ENCODE data around the gene CAMK2A.
A peak's percentile ranks its signal among the peaks of the same experiment; 100 is the strongest.

Gene CAMK2A

DNA sequence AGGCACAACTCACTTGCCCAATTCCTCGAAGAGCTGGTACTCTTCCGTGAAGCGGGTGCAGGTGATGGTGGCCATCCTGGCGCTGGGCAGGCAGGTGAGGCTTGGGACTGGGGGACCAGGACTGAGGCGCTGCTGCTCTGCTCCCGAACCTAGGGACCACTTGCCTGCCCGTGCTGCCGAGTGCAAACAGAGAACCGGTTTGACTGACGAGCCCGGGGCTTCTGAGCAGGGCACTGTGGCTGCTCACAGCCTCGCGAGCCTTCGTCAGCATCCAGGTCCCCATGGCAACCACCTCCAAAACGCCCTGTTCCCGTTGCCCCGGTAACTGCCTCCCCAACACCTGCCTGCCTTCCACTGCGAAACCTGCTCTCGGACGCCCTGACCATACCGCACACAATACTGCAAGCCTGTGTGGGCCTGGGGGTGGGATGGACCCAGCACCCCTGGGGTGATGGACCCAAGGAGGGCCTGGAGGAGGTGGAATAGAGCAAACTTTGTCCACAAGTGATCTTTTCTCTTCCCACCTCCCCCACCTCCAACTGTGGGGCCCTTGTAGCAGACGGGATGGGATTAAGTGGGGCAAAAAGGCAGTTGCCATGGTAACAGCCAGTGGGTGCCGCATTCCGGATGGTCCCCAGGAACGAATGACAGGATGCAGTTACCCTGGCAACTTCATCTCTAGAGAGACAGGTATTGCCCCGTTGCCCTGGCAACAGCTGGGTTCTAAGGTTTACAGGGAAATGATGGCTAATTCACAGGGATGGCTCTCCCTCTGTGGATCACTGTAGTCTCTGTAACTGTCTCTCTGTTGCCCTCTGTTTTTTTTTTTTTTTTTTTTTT lies at the start of gene CAMK2A:
TSS of gene CAMK2A (minus strand) at position 223 of the 840 bp plus-strand sequence. CDS start at position 75, 148 bp downstream.
- DNase-seq (ENCODE audit: low read depth) = no peak

DNA sequence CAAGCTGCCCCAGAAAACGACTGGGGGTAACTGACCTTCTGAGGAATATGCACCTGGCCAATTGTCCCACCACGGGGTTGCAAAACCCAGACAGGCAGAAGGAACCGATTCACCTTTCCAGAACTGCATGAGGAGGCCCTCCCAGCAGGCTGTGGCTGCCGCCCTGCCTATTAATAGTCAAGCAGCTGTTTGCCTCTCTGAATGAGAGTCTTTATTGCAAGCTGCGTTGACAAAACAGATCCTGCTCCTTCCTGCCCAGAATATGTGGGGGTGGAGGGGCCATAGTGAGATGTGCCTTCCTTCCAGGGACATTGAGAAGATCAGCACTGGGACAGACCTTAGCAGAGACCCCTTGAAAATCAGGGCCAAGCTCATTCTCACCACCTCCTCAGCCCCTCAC lies 49.6 kb upstream of the CAMK2A start:
- no peak for DNase-seq (ENCODE audit: low read depth)

DNA sequence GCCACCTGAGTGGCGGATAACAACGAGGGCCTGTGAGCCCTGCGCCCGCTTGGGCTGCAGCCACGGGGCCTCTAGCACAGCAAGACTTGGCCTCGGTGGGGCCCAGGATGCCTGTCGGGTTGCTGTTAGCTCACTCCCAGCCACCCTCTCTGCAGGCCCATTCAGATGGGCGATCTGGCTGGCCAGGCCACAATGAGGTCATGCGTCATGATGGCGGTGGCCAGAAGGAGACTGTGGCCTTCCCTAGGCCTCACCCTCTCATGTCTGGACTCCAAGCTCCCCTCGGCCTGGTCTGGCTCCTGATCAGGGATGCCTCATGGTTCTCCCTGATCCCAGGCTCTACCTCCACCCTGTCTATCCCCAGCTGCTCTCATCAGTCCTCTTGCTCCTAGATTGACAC lies 49.0 kb upstream of the CAMK2A start:
- DNase-seq (ENCODE audit: low read depth) = no peak

DNA sequence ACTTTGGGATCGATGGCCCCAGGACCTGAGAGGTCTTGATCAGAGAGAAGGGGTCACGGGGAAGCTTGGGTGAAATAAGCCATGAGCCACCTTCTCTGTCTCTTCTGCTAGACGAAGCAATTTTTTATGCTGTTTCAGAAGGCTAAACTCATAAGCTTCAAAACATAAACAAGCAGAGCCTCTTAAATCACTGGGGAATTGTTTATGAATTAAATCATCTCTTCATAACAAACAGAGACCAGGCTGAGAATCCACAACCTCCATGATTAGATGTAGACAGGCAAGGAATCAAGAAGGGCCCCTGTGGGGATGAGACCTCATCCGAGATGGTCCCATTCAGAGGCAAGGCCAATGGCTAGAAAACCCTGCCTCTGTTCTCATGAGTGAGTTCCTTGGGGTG lies 46.2 kb upstream of the CAMK2A start:
- no peak for DNase-seq (ENCODE audit: low read depth)

DNA sequence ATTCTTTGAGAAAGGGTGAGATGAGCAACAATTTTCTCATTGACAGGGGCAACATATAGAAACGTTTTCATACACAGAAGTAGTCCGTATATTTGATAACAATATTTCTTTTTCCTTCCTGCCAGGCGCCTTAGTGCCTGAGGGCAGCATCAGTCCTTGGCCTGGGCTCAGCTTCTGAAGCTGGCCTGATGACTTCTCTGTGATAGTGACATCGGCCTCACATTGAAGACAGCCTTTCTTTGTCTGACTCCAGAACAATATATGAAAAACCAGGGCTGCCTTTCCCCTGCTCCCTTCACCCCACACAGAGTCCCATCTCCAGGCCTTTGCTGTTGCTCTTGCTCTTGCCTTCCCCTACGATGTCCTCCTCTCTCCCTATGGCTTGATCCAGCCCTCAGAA lies 43.8 kb upstream of the CAMK2A start:
- no peak for DNase-seq (ENCODE audit: low read depth)

DNA sequence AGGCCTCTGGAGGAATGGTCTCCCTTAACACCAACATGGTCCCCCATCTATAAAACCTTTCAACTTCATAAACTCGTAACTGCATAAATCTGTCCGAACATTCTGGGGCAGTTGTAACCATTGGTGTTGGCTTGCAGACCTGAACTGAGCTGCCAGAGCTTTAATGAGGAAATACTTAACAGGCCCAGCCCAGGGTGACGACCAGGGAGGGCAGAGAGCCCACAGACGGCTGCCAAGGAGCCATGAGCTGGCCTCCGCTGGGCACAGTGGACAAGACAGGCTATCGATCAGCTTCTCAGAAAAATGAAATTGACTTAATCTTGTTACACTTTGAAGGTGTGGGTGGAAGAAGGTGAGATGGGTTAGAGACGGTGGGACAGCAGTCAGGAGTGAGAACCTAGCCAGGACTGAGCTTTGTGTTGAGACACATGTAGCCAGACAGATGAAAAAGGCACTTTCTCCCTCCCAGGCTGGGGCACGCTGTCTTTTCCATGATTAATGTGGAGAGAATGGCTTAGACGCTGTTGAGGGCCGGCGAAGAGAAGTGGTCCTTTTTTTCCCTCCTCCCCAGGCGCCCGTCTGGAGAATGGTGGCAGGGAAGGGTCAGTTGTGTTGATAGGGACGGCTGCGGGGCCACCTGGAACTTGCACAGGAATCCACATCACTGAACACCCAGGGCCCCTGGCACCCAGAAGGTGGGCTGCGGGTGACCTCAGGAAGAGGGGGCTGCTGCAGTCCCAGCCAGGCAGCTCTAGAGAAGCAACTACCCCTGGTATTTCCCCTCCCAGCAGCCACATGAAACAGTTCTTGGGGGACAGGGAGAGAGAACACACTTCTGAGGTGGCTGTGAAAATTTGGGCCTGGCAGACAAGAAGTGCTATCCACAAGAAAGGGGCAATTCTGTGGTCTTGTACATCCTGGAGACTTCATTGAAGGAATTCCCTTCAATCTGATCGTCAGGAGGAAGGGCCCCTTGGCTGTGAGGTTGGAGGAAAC lies 40.6 kb upstream of the CAMK2A start:
- peak; percentile 20 for DNase-seq (ENCODE audit: low read depth)

DNA sequence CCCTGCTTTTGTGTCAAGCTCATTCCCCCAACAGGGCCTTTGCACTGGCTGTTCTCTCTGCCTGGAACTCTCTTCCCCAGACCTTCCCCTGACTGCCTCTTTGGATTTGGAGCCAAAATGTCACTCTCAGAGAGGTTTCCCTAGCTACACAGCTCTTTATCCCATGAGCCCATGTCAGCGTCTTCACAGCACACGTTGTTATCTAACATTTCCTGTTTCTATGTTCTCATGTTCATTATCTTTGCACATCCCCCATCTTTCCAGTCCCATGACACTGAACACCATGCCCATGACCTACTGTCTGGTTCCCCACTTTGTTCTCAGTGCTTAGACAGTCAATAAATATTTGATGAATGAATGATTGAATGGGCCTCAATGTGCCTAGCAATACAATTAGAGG lies 39.5 kb upstream of the CAMK2A start:
- DNase-seq (ENCODE audit: low read depth) = no peak

DNA sequence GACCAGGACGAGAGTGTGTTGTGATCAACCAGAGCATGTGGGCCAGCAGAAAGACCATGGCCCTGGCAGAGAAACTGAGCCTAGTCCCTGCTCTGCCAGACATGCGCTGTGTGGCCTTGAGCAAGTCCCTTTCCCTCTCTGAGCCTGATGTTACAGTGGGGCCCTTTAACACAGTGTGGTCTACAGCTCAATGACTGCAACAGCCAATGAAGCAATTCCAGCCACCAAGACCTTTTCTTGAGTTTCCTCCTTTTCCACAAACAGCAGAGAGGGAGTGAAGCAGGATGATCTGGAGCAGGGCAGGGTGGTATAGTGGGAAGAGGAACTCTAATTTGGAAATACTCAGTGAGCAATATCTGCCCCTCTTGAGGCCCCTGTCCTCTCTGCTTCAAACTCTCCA lies 38.9 kb upstream of the CAMK2A start:
- no peak for DNase-seq (ENCODE audit: low read depth)

DNA sequence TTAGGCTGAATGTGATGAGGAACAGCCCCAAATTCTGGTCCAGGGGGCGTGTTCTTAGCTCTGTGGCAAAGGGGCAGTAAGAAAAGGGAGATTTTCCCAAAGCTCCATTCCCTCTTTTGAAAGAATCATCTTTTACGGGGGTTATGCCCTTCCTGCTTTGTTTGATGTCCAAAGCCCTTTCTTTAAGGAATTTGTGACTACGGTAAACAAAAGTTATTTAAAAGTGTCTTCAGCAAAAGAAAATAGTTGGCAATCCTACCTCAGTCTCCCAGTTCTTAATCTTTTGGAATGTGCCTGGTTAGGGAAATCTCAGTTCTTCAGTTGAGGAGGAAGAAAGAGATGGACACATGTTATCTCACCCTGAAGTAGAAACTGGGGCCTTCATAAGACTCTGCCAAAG lies 37.6 kb upstream of the CAMK2A start:
- DNase-seq (ENCODE audit: low read depth) = no peak

DNA sequence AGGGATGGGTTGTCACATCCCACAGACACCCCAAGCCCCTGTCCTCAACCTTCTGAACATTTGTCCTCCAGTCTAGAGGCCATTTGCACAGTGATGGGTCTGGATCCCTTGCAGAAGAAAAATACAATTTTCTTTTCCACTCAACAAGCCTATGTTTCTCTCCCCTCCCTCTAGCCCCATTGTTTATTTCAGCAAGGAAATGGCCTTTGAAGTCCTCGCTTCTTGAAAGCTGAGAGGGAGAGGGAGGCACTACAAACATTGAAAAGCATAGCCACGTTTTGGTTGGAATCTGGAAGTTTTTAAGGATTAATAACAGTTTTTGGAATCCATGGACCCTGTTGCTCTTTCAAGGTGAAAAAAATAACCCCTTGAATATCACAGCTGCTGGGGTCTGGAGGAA lies 37.1 kb upstream of the CAMK2A start:
- DNase-seq (ENCODE audit: low read depth) = no peak

DNA sequence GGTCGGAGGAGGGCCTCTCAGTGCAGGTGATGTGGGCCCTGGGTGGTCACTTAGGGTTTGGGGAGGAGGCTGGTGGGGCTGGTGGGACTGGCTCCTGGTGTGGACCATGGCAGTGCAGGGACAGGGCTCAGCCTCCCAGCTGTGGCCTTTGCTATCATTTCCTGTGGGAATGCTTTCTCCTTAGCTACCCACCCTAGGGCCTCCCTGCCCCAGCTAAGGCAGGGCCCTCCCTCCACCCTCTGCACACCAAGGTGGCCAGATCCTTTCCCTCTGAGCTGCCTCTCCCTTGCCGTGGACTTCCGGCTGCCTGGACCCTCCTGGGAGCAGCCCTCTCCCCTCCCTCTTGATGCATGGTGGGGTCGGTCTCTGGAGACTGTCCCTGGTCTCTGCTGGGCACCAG lies 35.9 kb upstream of the CAMK2A start:
- DNase-seq (ENCODE audit: low read depth) = no peak

DNA sequence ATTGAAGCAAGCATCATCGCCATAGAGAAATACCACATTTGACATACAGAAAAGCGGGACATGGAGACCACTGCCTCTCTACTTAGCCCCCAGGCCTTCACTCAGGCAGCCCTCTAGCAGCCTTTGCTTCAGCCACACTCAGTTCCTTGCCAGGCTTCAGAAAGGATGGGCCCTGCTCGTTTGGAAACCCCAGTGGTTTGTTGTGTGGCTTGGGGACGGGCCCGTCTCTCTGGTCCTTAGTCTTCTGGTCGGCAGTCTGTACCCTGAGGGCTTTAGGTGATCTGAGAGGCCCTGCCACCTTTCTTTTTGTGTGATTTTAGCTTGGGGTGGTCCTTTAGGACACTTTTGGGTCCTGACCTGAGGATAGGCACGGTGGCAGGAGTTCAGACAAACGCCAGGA lies 34.2 kb upstream of the CAMK2A start:
- DNase-seq (ENCODE audit: low read depth) = no peak

DNA sequence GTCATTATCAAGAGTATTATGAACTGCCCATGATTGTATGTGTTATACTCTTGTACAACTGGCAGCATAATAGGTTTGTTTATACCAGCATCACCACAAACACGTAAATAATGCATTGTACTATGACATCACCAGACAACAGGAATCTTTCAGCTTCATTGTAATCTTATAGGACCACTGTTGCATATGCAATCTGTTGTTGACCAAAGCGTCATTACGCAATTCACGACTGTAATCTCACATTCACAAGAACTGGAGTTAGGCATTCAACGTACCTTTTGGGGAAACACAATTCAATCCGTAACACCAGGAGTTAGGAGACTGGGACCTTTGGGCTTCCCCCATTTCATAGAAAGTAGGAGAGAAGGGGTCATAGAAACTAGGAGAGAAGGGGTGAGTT lies 33.5 kb upstream of the CAMK2A start:
- DNase-seq (ENCODE audit: low read depth) = peak; percentile 70

DNA sequence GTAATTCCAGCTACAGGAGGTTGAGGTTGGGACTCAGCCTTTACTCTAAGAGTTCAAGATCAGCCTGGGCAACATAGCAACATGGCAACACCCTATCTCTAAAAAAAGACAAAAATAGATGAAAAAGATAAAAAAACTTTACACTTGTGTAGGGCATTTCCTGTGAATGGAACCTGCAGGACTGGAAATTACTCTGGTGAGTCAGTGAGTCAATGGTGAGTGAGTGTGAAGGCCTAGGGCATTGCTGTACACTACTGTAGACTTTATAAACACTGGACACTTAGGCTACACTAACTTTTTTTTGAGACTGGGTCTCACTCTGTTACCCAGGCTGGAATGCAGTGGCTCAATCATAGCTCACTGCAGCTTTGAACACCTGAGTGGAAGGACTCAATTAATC lies 32.6 kb upstream of the CAMK2A start:
- DNase-seq (ENCODE audit: low read depth) = no peak

DNA sequence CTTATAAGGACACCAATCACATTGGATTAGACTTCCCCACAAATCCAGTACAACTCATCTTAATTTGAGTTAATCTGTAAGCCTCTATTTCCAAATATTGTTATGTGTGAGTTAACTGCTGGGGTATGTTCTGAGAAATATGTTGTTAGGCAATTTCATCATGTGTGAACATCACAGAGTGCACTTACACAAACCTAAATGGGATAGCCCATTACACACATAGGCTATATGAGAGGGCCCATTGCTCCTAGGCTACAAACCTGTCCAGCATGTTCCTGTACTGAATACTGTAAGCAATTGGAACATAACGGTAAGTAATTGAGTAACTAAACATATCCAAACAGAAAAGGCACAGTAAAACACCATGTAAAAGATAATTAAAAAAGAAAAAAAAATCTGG lies 32.2 kb upstream of the CAMK2A start:
- peak; percentile 38 for DNase-seq (ENCODE audit: low read depth)

DNA sequence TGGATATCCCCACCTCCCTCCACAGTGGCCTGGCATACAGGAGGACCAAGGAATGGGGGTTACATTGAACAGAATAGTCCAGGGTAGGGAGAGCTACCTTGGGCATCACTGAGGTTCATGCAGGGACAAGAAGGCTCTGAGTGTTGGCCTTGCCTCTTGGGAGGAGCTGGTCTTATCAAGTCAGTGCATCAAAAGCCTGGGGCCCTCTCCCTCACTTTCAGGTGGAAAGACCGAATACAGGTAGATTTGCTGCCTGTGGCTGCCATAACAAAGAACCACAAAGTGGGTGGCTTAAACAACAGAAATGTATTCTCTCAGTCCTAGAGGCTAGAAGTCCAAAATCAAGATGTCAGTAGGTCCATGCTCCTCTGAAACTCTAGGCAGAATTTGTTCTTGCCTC lies 31.6 kb upstream of the CAMK2A start:
- DNase-seq (ENCODE audit: low read depth) = no peak

DNA sequence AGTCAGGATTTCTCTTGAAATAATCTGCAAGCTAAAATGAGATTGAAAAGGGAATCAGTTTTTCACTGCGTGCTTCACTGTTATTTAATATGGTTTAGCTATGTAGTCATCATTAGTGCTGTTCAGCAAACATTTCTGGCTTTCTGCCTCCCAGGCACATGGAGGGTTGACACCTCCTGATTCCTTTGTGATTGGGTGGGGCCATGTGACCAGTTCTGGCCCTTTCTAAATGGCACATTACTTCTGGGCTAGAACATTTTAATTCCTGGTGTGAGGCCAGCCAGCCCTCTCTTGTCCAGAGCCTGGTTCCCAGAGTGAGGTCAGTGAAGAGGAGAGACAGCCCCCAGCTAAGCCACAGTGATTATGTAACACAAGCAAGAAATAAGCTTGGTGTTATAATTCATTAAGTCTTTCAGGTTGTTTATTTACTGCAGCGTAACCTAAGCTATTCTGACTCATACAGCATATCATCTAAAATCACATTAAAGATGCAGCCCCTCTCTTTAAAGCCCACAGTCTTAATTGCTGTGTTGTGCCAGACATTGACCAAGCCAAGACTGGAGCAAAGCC lies 30.6 kb upstream of the CAMK2A start:
- DNase-seq (ENCODE audit: low read depth) = peak; percentile 83

DNA sequence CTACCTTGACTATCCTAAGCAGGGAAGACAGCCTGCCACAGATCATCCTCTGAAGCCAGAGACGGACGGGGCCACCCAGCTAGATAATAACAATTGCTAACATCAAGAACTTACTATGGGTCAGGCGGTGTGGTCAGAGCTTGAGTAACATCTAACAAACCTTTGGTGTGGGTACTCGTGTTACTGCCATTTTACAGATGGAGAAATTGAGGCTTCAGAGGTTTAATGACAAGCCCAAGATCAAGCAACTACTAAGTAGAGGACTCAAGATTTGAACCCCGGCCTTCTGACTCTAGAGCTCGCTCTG lies 29.9 kb upstream of the CAMK2A start:
- DNase-seq (ENCODE audit: low read depth) = no peak

DNA sequence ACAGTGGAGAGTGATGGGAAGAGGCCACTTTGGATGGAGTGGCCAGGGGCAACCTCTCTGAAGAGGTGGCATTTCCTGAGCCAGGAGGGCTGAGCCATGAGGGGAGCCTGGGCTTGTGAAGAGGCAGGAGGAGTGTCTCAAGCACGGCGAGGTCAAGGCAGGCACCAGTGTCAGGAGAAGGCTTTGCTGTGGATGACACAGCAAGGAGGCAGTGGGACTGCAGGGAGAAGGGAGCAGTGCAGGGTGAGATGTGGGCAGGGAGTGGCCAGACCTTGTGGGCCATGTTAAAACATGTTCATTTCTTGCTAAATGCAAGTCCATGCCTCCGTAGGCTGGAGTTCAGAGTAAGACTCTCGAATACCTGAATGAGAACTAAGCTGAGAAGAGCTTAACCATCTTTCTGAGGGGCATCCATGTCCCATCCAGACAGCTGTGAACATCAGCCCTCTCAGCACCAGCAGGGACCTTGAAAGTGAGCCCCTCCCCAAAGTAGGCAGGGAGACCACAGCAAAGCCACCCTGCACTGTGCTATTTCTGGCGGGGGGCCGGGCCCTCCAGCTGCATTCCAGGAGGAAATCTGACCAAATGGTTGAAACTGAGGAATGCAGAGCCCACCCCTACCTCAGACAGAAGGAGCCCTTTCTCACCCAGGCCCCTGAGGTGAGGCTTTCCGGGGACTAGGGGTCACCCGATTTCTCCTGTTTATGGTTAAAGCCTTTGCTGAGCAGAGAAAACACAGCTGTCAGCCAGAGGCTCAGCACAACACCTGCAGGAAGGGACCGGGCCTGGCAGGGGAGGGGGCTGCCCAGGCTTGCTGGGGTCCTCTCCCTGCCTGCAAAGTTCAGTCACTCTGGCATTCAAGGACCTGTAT lies 29.3 kb upstream of the CAMK2A start:
- no peak for DNase-seq (ENCODE audit: low read depth)

DNA sequence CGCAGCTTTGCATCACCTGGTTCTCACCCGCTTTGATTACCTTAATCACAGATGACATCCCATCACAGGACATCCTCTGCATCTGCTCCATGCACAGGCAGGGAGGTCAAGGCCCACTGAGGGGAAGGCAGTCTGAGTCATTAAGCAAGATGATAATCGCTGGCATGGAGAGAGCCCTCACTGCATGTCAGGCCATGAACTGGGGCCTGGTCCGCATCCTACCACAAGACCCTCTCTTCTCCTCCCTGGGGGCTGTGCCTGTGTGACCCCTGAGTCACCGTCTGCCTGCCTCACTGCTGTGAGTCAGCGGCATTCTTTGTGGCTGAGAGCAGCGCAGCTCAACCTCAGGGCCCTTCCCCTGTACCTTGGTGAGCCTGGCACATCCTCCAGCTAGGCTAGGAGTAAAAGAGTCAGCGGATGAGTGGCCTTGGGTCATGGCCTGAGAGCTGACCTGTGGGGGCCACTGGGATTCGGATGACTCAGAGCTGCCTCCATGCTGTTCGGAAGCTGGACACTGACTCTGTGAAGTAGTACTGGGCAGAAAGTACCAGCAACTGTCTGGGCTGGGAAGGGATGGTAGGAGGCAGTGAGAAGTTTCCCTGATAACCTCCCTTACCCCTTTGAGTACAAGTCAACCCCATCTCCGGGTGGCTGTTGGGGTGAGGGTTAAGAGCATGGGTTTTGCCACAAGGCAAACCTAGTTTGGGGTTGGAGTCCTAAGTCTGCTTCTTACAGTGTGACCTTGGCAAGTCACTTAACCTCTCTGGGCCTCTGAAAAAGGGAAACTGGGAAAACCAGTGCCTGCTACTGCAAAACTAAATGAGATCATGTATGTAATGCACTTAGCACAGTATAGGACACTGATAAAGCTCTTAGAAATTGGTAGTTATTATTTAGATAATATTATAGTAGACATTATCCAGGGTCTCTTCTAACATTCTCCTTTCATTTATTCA lies 27.8 kb upstream of the CAMK2A start:
- DNase-seq (ENCODE audit: low read depth) = peak; percentile 65

DNA sequence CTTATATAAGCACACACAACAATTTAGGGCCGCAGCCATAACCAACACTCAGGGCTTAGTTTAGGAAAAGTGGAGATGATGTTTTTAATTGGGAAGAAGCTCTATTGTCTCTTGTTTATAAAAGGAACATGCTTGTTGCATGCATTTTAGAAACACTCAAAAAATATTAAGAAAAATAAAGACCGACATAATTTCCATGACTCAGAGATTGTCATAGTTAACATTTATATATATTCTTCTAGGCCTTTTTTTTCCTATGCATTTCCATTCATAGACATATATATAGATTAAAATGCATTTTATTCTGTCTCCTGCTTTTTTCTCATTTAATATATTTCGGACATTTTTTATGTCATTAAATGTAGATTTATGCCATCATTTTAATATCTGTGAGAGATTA lies 26.7 kb upstream of the CAMK2A start:
- no peak for DNase-seq (ENCODE audit: low read depth)
